HG02973 (cell line): ENCODE data around the gene LNX2.
A peak's percentile ranks its signal among the peaks of the same experiment; 100 is the strongest.

Source experiments
- ATAC-seq: cut with Tn5 transposase; IDR thresholded peaks from one replicate; pipeline ENCODE4 v1.9.1; 2021; ENCODE audit warnings: moderate library complexity; ENCODE audit not compliant: unreplicated experiment

LNX2 gene

GRCh38 chr13:27620377-27621115 is at the start of gene LNX2:
TSS of gene LNX2 (minus strand) at chr13:27620529. CDS start at chr13:27581703, 38,826 bp downstream.
- peak; percentile 82 for ATAC-seq

DNA sequence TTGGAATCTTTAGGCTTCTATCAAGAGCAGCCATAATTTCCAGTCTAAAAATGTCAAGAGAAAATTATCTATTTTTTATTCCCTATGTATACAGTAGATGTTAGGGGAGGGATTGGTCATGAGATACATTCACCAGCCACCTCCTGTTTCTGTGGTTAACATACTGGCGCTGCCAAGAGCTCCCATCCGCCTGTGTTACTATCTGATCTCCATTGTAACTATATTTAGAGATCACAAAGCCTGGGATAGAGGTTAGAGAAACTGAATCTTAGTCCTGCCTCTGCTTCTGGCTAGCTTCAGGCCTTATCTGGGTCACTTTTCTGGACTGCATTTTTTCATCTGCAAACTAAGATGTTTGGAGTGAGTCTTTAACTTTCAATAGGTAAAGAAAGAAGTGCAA is 47.6 kb upstream of the LNX2 start:
- no peak for ATAC-seq

DNA sequence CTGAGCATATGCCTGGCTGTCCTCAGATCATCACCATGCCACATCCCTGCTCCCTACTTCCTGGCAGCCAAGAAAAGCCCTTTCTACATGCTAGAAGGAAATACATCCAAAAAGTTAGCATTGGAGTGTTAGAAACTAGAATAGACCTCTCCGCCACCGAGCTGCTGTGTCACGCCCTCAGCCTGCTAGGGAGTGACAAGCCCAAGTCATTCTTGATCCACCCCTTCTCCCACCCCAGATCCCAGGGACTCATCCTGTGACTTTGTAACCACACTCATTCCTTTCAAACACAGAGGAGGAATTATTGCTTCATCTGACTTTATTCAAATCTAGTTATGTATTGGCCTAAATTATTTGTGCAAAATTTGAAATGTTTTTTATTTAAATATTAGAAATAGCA is 46.6 kb upstream of the LNX2 start:
- ATAC-seq = no peak

- no peak for ATAC-seq
Observed at GRCh38 chr13:27665761-27666160, 45.4 kb upstream of the LNX2 start.

DNA sequence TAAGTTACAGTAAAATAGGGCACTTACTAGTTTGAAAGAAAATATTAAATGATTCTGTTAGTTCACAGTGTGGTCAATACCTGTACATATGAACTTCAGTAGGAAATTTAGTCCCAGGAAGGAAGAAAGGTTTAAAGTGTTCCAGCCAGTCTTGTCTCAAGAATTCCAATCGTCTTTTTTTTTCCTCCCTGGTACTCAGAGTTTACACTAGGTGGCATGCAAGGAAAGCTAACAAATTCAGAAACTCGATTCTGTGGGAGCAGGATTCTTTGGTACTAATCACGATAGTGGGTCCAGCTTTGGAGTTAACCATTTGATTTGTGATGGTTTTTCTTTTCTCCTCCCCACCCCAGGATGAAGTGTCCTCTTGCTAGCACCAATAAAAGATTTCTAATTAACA is 45.0 kb upstream of the LNX2 start:
- no peak for ATAC-seq

- ATAC-seq = no peak
Observed at GRCh38 chr13:27663947-27664346, 43.6 kb upstream of the LNX2 start.

- ATAC-seq = no peak
Observed at GRCh38 chr13:27662738-27663470, 42.6 kb upstream of the LNX2 start.

DNA sequence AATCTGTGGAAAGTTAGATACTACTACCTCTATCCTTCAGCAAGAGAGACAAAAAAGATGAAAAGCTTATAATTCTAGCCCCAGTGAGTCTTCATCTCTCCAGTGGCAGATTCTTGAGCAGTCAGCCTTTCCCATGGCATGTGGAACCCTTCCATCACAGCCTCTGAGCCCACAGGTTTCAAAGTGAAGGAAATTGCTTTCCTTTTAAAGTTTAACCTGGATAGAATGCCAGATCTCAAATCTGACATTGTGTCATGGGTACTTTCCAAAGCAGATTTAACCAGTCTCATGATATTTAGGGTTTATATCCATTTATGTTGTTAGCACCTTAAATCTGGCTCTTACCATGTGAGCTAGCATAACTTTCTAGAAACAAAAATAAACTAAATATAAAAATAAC is 40.7 kb upstream of the LNX2 start:
- ATAC-seq = no peak

DNA sequence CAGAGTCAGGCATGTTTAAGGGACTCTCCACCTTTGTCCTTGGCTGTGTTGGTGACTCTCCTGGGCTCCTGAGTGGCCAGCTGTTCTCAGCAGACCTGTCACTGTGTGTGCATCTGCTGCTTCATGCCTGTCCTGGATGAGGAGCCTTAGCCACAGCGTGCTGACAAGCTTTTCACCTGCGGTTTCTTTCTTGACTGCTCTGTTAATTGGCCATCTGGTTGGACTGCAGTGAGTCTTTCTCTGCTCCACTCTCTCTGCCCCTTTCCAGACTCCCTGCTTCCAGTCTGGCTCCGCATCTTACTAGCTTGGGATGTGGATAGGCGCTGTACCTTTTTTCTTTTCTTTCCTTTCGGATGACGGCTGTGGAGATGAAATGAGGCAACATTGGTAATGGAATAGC is 40.2 kb upstream of the LNX2 start:
- ATAC-seq = no peak

GRCh38 chr13:27659145-27659865 is 39.0 kb upstream of the LNX2 start:
- ATAC-seq = no peak

DNA sequence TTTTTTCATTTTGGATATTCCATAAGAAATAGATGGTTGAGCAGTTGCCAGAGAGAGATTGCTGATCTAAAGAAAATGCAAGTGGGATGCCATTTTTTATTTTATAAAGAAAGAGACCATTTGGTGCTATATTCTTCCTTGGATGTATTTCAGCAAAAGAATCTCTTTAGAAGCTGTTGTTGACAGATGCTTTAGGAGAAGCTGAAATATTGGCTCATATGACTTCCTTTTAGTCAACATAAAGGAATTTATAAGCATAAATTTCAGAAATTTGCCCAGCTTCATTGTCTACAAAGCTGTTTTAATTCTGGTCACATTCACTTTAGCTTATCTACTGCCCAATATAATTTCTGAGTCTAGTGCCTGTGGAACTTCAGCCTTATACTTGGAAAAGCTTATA is 38.2 kb upstream of the LNX2 start:
- no peak for ATAC-seq

GRCh38 chr13:27657724-27658123 is 37.4 kb upstream of the LNX2 start:
- ATAC-seq = no peak

GRCh38 chr13:27654816-27655215 is 34.5 kb upstream of the LNX2 start:
- ATAC-seq = no peak

DNA sequence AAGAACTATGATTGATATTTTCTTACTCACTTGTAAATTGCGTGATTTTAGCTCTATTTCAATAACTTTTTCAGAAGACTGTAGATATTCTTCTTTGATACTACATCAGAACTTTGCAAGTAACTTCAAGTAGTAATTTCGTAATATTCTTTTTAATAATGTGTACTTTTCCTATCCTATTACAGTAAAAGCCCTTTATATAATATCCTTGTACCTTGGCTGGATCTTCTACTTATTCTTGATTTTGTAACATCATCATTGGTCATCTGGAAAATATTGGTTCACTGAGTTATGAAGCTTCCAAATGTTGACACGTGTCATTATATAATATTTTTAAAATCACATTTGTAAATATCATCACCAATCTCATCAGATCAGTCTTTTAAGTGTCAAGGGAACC is 33.7 kb upstream of the LNX2 start:
- no peak for ATAC-seq

GRCh38 chr13:27650312-27650711 is 30.0 kb upstream of the LNX2 start:
- no peak for ATAC-seq

DNA sequence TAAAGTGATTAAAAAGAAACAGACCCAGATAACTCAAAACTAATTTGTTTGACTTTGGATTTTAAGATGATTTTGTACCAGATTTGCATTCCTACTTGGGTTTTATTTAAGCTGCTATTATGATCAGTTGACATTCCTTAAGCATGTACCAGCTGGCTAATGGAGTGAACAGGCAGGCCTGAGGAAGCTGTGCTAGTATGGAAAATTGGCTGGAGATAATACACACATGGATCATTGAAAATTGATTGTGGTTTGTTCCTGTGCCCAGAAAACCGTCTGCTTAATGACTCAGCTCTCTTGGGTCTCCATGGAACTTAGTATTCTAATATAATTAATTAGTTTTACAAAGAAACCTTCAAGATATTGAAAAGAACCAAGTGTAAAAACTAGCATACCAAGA is 24.0 kb upstream of the LNX2 start:
- no peak for ATAC-seq

- ATAC-seq = no peak
Observed at GRCh38 chr13:27643334-27644132, 23.2 kb upstream of the LNX2 start.

DNA sequence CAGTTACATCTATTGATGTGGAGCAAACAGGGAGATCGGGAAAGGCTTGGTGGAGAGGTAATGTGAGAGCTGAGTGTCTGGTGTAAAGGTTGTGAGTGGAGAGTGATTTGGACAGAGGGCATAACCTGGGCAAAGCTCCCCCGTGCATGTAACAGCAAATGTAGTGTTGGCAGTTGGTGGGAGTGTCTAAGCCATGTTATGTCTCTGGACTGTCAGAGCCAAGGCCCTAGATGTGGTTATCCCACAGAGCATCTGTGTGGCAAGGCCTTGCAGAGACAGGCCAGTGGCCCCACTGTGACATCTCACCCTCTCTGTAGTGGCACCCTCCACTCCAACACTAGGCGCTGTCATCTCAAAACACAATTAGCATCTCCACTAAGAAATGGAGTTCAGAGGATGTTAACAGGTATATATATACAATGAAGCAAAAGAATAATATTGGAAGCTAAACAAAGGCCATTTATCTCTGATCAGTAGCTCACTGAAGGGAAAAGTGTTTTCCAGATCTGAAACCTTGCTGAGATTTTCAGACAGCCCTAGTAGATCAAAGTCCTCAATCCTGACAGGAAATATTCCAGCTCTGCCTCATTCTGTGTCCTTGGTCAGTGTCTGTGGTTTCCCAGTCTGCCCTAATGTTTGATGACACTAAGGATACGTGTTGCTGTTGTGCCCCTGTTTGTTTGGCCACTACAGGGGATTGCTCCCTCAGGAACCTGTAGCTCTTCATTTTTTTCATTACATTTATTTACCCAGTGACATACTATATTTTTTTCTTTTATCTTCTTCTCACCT is 21.6 kb upstream of the LNX2 start:
- no peak for ATAC-seq

GRCh38 chr13:27639186-27639585 is 18.9 kb upstream of the LNX2 start:
- ATAC-seq = no peak

DNA sequence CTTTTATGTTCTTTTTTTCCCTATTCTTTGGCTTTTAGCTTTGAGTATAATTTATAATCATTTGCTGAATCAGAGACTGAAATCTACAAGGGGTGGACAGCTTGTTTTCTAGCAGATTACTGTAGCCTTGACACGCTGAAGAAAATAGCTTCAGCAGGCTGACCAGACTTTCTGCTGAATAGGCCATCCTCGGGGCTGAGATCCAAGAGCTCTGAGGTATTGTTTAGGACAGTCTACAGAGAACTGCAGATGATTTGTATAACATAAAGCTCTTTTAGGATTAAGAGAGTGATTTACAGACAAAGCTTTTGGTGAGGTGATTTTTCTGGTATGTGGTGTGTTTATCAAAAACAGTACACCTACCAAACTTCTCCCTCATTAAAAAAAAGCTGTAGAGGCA is 18.2 kb upstream of the LNX2 start:
- no peak for ATAC-seq
